Measurements from ENCODE around the gene ZFPM1. TPM values are rescaled to one million over a fixed set of nuclear protein-coding genes. Genes with fewer than 3 reads are reported as not detected.
A peak's percentile ranks its signal among the peaks of the same experiment; 100 is the strongest.

Gene ZFPM1
- total RNA-seq, 1 donor from 2014 or later: 21.7 TPM

DNA sequence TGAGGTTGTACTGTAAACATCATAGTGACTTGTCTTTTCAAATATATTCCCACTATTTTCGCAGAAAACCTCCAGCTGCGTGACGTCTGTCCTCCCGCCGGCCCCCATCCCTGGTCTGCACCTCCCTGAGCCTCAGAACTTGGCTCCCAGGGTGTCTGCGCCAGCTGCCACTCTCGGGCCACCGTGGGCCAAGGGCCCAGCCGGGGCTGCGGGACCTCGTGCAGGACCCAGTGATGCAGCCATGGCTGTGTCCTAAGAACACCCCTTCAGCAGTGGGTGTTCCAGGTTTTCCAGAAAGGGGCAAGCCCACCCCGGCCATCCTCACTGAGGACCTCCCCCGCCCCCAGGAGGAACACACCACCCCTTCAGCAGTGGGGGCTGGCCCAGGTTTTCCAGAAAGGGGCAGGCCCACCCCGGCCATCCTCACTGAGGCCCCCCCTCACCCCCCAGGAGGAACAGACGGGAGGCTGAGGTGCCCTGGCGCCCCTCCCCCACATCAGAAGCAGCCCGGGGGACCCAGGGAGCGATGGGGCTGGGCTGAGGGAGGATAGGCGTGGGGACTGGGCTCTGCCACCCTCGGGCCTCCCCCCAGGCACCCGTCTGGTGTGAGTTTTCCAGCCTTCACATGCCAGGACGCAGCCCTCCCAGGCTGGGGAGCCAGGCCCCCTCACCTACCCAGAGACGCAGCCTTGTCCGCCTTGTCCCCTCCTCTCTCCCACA is 12.2 kb upstream of the ZFPM1 start:
- no peaks in the 10 kb centered on the region for H3K36me3 Mint-ChIP-seq (ENCODE audit: low read depth)
- intact Hi-C loops (cut with micrococcal nuclease): no loop called here
- no peaks in the 10 kb centered on the region for H3K27me3 Mint-ChIP-seq (ENCODE audit: insufficient read depth)
- H3K27ac Mint-ChIP-seq: no peak overlapping the region
- DNase-seq (ENCODE audit: low spot score): no peak
- no peaks in the 10 kb centered on the region for H3K9me3 Mint-ChIP-seq
- no peak overlapping the region for H3K4me3 Mint-ChIP-seq
- no peaks in the 10 kb centered on the region for H3K4me1 Mint-ChIP-seq (ENCODE audit: low read depth)

DNA sequence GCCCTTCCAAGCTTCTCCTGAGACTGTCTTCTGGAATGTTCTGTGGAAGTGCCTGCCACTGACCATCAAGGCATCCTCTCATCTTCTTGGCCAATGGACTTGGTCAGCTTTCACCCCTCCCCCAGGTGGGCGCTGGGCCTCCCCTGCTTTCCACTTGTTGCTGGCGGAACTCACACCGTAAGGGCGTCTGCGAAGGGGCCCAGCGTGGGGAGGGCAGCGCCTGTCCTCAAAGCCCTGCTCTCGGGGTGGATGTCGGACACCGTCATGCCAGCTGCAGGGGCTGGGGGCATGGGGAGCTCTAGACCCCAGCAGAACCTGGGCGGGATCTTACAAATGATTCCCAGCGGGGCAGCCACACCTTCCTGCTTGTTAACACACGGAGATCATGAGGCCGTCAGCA is 11.6 kb upstream of the ZFPM1 start:
- Mint-ChIP-seq H3K9me3 (no peaks in the 10 kb centered on the region), H3K36me3 (ENCODE audit: low read depth) (no peaks in the 10 kb centered on the region), H3K4me1 (ENCODE audit: low read depth) (no peaks in the 10 kb centered on the region), H3K27ac (no peak overlapping the region), H3K27me3 (ENCODE audit: insufficient read depth) (no peaks in the 10 kb centered on the region), H3K4me3 (no peak overlapping the region)
- DNase-seq (ENCODE audit: low spot score): no peak
- intact Hi-C loops (cut with micrococcal nuclease): no loop called here

DNA sequence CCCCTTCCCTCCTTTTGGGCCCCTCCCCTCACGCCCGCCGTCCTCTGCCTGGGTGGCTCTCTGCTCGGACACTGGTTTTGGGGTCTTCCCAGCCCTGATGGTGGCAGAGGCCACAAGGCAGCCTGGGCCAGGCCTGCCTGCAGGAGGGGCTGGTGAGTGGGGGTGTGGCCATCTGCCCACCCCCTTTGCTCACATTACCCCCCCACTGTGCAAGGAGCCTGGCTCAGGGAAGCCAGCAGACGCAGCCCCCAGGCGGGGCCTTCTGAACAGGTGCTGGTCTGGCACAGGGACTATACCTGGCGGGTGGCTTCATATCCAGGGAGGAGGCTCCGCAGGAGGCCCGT is 10.7 kb upstream of the ZFPM1 start:
- H3K36me3 Mint-ChIP-seq (ENCODE audit: low read depth): no peaks in the 10 kb centered on the region
- no peaks in the 10 kb centered on the region for H3K4me1 Mint-ChIP-seq (ENCODE audit: low read depth)
- no peaks in the 10 kb centered on the region for H3K27me3 Mint-ChIP-seq (ENCODE audit: insufficient read depth)
- intact Hi-C loops (cut with micrococcal nuclease): loop anchor here (2.0 kb wide), 1 partner anchor 92 kb away; no protein-coding TSS in a partner anchor
- H3K4me3 Mint-ChIP-seq: no peak overlapping the region
- H3K9me3 Mint-ChIP-seq: no peaks in the 10 kb centered on the region
- no peak overlapping the region for H3K27ac Mint-ChIP-seq
- DNase-seq (ENCODE audit: low spot score): no peak

DNA sequence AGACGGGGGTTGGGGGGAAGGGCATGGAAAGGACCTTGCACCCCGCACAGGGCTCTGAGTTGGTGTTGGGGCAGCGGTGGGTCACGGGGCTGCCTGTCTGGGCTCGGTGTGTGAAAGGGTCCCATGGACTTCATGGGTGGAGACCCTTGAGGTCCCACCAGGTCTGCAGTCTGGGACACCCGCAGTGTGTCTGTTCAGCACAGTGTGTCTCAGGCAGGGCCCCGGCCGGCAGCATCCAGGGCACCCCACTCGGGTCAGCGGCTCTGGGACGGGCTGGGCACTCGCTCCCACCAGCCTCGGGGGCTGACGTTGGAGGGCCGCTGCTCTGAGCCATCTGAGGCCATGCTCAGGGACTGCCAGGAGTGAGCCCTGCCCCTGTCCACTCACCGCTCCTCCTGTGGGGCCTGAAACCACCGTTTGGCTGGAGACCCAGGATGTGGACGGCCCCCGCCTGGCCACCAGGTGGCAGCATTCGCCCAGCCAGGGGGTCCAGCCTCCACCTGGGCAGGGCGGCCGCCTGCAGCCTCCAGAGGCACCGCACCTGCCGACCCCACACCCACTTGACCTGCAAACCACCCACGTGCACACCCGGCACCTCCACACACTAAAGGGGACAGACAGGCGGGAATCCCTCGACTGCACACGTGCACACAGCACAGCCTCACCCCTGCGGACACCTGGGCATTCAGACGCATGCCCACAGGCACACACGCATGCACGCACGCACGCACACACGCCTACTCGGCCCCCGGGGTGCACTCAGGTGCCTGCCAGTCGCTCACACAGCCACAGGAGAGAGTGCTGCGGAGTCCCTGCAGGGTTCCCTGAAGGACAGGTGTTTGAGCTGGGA is 10.1 kb upstream of the ZFPM1 start:
- intact Hi-C loops (cut with micrococcal nuclease): loop anchor here (1.0 to 2.0 kb wide), 3 partner anchors 84 to 119 kb away; no protein-coding TSS in a partner anchor
- no peak overlapping the region for H3K4me3 Mint-ChIP-seq

DNA sequence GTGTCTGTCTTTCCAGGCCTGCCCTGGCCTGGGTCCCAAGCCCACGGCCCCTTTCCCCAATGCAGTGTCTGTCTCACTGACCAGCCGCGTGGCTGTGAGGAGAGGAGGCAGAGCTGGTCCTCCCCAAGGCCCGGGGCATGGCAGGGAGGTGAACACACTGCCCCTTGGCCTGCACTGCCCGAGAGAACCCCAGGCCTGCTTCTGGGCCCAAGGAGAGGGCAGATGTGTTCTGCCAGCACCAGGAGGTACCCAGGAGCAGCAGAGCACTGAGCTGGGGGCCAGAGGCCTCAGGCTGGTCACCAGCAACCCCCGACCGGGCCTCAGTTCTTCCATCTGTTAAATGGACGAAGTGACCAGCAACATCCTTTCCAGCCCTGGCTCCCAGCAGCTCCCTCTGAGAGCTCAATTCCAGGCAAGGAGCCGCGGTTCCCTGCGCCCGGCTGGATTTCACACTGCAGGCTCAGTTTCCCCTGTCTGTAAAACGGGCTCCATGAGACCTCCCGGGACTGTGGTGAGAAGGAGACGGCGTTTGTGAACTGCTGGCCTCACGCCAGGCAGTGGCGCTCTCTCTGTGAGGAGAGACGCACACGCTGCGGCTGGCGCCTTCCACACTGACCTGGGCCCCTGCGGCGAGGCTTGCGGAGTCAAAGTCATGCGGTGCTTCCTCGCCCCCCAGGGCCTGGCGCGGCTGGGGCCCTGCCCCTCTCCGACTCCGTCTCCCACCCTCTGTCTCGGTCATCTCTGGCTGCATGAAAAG is 8.1 kb upstream of the ZFPM1 start:
- H3K27me3 Mint-ChIP-seq (ENCODE audit: insufficient read depth): peaks cover 8% of the 10 kb centered on the region
- DNase-seq (ENCODE audit: low spot score): no peak
- H3K4me3 Mint-ChIP-seq: no peak overlapping the region
- H3K36me3 Mint-ChIP-seq (ENCODE audit: low read depth): no peaks in the 10 kb centered on the region
- no peaks in the 10 kb centered on the region for H3K9me3 Mint-ChIP-seq
- H3K4me1 Mint-ChIP-seq (ENCODE audit: low read depth): no peaks in the 10 kb centered on the region
- H3K27ac Mint-ChIP-seq: no peak overlapping the region
- intact Hi-C loops (cut with micrococcal nuclease): no loop called here

More for the DNA sequence above, 10.1 kb upstream of the ZFPM1 start:
- H3K36me3 Mint-ChIP-seq (ENCODE audit: low read depth): no peaks in the 10 kb centered on the region
- no peaks in the 10 kb centered on the region for H3K4me1 Mint-ChIP-seq (ENCODE audit: low read depth)
- no peak overlapping the region for H3K27ac Mint-ChIP-seq
- DNase-seq (ENCODE audit: low spot score): peak; percentile 70
- peaks cover 3% of the 10 kb centered on the region for H3K27me3 Mint-ChIP-seq (ENCODE audit: insufficient read depth)
- no peaks in the 10 kb centered on the region for H3K9me3 Mint-ChIP-seq

DNA sequence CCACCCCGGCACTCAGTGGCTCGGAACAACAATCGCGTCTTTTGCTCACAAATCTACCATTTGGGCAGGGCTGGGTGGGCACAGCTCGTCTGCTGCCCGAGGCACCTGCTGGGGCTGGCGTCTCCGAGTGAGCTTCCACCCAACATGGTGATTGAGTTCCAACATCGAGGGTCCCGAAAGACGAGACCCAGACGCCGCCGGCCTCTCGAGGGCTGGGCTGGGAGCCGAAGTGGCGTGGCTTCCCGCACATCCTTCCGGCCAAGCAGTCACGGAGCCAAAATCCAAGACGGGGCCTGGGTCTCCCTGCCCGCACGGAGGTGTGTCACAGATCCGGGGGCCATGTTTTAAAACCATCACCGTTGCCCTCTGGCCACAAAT is 7.5 kb upstream of the ZFPM1 start:
- no peak for DNase-seq (ENCODE audit: low spot score)
- no peaks in the 10 kb centered on the region for H3K9me3 Mint-ChIP-seq
- no peak overlapping the region for H3K27ac Mint-ChIP-seq
- H3K4me1 Mint-ChIP-seq (ENCODE audit: low read depth): no peaks in the 10 kb centered on the region
- peaks cover 8% of the 10 kb centered on the region for H3K27me3 Mint-ChIP-seq (ENCODE audit: insufficient read depth)
- intact Hi-C loops (cut with micrococcal nuclease): no loop called here
- H3K36me3 Mint-ChIP-seq (ENCODE audit: low read depth): no peaks in the 10 kb centered on the region
- H3K4me3 Mint-ChIP-seq: no peak overlapping the region

DNA sequence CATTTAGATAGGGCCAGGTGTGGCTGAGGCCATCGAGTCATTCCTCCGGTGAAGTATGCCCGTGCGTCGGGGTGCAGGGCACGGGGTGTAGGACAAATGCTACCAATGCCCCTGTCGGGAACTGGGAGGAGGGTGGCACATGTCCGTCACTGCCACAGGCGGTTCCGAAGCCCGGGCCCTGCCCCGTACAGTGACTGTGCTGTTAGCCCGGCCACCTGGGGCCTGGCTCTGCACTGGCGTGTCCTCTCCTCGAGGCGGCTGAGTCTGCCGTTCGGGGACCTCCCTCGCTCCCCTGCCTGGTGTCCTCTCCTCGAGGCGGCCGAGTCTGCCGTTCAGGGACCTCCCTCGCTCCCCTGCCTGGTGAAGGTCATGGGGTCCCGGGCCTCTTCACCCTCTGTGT is 7.0 kb upstream of the ZFPM1 start:
- no peaks in the 10 kb centered on the region for H3K9me3 Mint-ChIP-seq
- no peaks in the 10 kb centered on the region for H3K4me1 Mint-ChIP-seq (ENCODE audit: low read depth)
- DNase-seq (ENCODE audit: low spot score): no peak
- no peaks in the 10 kb centered on the region for H3K36me3 Mint-ChIP-seq (ENCODE audit: low read depth)
- peaks cover 10% of the 10 kb centered on the region for H3K27me3 Mint-ChIP-seq (ENCODE audit: insufficient read depth)
- H3K4me3 Mint-ChIP-seq: no peak overlapping the region
- no peak overlapping the region for H3K27ac Mint-ChIP-seq
- intact Hi-C loops (cut with micrococcal nuclease): no loop called here

DNA sequence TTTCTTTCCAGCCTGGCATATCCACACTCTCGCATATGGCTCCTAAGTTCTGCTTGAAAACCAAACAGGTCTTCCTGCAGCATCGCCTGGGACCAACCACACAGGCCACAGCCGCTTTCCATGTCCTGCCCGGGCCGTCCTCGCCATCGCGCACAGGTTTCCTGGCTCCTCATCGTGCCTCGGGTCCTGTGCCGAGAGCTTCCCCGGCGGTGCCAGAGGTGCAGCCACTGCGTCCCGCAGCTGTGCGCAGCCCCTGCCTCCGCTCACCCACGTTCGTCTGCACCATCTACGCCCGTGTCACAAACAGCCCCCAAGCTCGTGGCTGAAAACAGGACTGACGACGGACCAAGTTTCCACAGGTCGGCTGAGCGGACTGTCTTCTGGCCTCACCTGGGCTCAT is 6.3 kb upstream of the ZFPM1 start:
- no peak overlapping the region for H3K27ac Mint-ChIP-seq
- peaks cover 14% of the 10 kb centered on the region for H3K27me3 Mint-ChIP-seq (ENCODE audit: insufficient read depth)
- H3K4me1 Mint-ChIP-seq (ENCODE audit: low read depth): peaks cover under 1% of the 10 kb centered on the region
- DNase-seq (ENCODE audit: low spot score): no peak
- H3K9me3 Mint-ChIP-seq: no peaks in the 10 kb centered on the region
- H3K4me3 Mint-ChIP-seq: no peak overlapping the region
- intact Hi-C loops (cut with micrococcal nuclease): no loop called here
- no peaks in the 10 kb centered on the region for H3K36me3 Mint-ChIP-seq (ENCODE audit: low read depth)

DNA sequence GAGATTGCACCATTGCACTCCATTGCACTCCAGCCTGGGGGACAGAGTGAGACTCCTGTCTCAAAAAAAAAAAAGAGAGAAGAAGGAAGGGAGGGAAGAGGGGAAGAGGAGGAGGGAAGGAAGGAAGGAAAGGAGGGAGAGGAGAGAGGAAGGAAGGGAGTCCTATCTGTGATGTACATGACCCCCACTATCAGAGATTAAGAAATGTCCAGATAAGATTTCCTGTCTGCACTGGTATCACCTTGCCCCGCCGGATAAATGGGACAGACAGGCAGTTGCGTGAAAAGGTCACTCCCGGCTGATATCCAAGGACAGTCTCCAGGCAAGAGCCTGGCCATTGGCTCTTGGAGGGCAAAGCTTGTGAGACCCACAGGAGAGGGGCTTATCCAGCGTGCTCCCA is 5.2 kb upstream of the ZFPM1 start:
- Mint-ChIP-seq H3K27ac (no peak overlapping the region), H3K4me3 (no peak overlapping the region), H3K4me1 (ENCODE audit: low read depth) (peaks cover 4% of the 10 kb centered on the region), H3K9me3 (no peaks in the 10 kb centered on the region), H3K36me3 (ENCODE audit: low read depth) (no peaks in the 10 kb centered on the region), H3K27me3 (ENCODE audit: insufficient read depth) (peaks cover 14% of the 10 kb centered on the region)
- DNase-seq (ENCODE audit: low spot score): no peak
- intact Hi-C loops (cut with micrococcal nuclease): no loop called here

DNA sequence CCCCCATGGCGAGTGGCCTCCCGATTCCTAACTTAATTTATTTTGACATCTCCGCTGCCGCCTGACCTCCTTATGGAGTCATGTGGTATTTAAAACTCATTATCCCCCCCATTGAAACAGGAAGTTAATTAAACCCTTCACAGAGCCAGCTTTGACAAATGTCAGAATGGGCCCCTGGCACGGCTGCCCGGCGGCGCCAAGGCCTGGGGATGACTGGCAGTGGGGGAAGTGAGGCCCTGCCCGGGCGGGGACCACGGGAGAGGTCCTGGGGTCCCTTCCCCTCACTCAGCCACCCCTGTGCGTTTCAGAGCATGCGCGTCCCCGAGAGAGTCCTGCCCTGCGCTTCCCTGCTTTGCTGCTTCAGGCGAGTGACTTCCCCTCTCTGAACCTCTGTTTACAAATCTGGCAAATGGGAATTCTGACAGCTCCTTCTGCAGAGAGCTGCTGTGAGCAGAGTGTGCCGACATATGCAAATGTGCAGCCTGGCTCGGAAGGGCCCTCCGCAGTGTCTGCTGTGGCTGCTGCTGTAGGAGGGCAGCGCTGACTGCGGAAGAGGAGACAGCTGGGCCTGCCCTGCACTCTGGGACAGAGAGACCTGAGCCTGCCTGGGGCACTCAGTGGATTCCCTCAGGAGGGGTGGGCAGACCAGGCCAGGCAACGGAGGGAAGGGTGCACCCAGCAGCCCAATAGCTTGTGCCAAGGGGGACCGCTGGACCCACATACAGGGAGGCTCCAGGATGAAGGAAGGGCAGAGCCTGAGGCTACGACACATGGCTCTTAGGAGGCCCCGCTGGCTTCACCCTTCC is 4.4 kb upstream of the ZFPM1 start:
- Mint-ChIP-seq H3K27ac (no peak overlapping the region), H3K36me3 (ENCODE audit: low read depth) (no peaks in the 10 kb centered on the region), H3K4me1 (ENCODE audit: low read depth) (peaks cover 4% of the 10 kb centered on the region), H3K4me3 (no peak overlapping the region), H3K9me3 (no peaks in the 10 kb centered on the region), H3K27me3 (ENCODE audit: insufficient read depth) (peaks cover 14% of the 10 kb centered on the region)
- no peak for DNase-seq (ENCODE audit: low spot score)
- intact Hi-C loops (cut with micrococcal nuclease): no loop called here

DNA sequence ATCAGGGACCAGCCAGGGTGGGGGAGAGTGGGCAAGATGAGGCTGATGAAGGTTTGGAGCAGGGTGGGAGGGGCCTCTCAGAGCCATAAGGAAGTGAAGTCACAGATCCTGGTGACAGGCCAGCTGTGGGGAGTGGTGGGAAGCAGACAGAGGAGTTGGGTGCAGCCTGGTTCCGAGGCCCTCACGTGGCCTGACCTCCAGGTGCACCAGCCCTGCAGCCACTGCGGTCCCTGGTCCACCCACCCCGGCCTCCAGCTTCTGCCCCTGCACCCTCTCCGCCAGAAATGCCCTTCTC is 3.9 kb upstream of the ZFPM1 start:
- Mint-ChIP-seq H3K9me3 (no peaks in the 10 kb centered on the region), H3K27me3 (ENCODE audit: insufficient read depth) (peaks cover 14% of the 10 kb centered on the region), H3K27ac (no peak overlapping the region), H3K4me3 (no peak overlapping the region), H3K4me1 (ENCODE audit: low read depth) (peaks cover 4% of the 10 kb centered on the region), H3K36me3 (ENCODE audit: low read depth) (no peaks in the 10 kb centered on the region)
- DNase-seq (ENCODE audit: low spot score): no peak
- intact Hi-C loops (cut with micrococcal nuclease): no loop called here

DNA sequence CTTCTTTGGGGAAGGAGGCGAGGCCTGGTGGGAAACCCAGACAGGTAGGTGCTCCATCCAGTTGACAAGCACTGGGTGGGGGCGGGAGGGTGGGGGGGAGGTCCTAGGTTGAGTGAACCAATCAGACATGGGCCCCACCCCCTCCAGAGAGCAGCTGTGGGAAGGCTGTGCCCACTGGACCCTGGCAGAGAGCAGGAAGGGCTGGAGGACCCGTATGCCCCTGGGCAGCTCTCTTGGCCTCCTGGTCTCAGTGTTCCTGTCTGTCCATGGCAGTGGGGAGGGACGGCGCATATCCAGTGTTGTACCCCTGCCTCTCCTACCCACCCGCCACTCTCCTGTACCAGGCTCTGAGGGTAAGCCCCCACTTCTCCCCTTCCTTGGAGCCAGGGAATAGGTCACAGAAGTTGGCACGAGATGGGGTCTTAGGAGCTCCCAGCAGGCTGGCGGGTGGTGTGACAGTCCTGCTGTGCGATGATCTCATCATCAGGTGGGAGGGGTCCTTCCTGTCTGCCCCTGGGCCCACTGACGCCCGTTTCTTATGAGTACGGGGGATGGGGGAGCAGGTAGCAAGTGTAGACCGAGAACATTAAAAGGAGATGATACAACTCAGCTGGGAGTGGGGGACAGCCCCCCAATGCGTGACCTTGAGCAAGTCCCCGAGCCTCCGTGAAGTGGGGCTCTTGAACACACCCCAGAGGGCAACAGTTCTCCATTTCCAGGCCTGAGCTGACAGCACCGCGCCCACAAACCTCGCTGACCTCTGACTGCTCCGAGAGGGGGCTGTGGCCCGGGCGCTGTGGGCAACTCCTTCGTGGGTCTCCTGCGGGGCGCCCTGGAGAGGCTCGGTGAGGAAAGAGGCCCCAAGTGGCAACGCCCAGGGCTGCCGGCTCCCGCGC is 1.2 kb upstream of the ZFPM1 start:
- H3K9me3 Mint-ChIP-seq: no peaks in the 10 kb centered on the region
- H3K4me3 Mint-ChIP-seq: peak overlapping the region; percentile 79
- no peak overlapping the region for H3K27ac Mint-ChIP-seq
- peaks cover 14% of the 10 kb centered on the region for H3K27me3 Mint-ChIP-seq (ENCODE audit: insufficient read depth)
- no peaks in the 10 kb centered on the region for H3K36me3 Mint-ChIP-seq (ENCODE audit: low read depth)
- peaks cover 20% of the 10 kb centered on the region for H3K4me1 Mint-ChIP-seq (ENCODE audit: low read depth)
- intact Hi-C loops (cut with micrococcal nuclease): loop anchor here (1.0 to 10.0 kb wide), 7 partner anchors 82 to 1065 kb away; partner anchors contain the start of genes BANP, CYBA, GALNS and PIEZO1
- no peak for DNase-seq (ENCODE audit: low spot score)

Measured in activated T-helper 1 cell treated with anti-CD3 and anti-CD28 coated beads, Interleukin-12 subunit alpha, Interleukin-12 subunit beta, Interleukin-2, Interleukin-4 antibody, amounts not matched to agents 30 ng/mL and 10 ng/mL and 1 ng/mL, durations not matched to agents 14 hours and 24 hours and 36 hours (primary cell).